ENCODE measurements around the gene KCTD14. TPM values are rescaled to one million over a fixed set of nuclear protein-coding genes. Genes with fewer than 3 reads are reported as not detected.

The KCTD14 gene
- total and polyA plus RNA-seq, 4 donors, result 0.70 to 7.3 (median 6.7) TPM

GRCh38 chr11:78034623-78035022 is 11.5 kb upstream of the KCTD14 start:
- Histone ChIP-seq H3K9me3 (ENCODE audit: control insufficient read depth in 4 of 4, low read length in 3 of 4) (no peaks in the 10 kb centered on the region), H3K4me1 (ENCODE audit: control insufficient read depth in 4 of 4, insufficient read depth in 4 of 4, low read length in 3 of 4) (peaks cover 10 to 41% (median 29%) of the 10 kb centered on the region in 4 donors)
- 82% methylated on average over 10 of the region's 10 CpGs for WGBS

DNA sequence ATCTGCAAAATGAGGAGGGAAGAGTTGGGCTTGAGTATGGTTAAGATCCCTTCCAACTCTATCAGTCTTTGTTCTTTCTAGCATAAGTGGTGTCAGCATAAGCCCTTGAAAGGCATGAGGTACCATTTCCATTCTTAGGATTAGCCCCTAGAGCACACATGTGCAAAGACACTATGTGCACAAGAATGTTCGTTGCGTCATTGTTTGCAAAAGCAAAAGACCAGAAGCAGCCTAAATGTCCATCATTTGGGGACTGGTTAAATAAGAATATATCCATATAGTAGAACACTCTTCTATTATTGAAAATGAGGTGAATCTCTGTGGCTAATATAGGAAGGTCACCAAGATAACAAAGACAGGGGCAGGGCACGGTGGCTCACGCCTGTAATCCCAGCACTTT is 10.0 kb upstream of the KCTD14 start:
- Histone ChIP-seq H3K27ac (ENCODE audit: low read depth in 1 of 2, low read length in 2 of 2) (no peak overlapping the region), H3K27me3 (ENCODE audit: control insufficient read depth in 4 of 4, insufficient read depth in 4 of 4, low read length in 3 of 4) (no peaks in the 10 kb centered on the region), H3K9me3 (ENCODE audit: control insufficient read depth in 4 of 4, low read length in 3 of 4) (no peaks in the 10 kb centered on the region), H3K4me1 (ENCODE audit: control insufficient read depth in 4 of 4, insufficient read depth in 4 of 4, low read length in 3 of 4) (peaks cover 3 to 29% (median 17%) of the 10 kb centered on the region in 4 donors), H3K9ac (ENCODE audit: low read depth in 1 of 2, low read length in 2 of 2) (no peak overlapping the region), H3K4me3 (ENCODE audit: low read depth in 1 of 3, low read length in 3 of 3) (no peak overlapping the region), H3K36me3 (ENCODE audit: control insufficient read depth in 4 of 4, insufficient read depth in 3 of 4, low read depth in 1 of 4, low read length in 3 of 4) (no peaks in the 10 kb centered on the region)
- no peak for DNase-seq (ENCODE audit: low spot score)
- 53% methylated on average over 4 of the region's 4 CpGs for WGBS
- TF ChIP-seq NR2F2 (IDR thresholded peaks at IDR 0.05) (no peak), TAF1 (conservative IDR thresholded peaks at IDR 0.05) (no peak), RAD21 (IDR thresholded peaks at IDR 0.05) (no peak), RXRA (IDR thresholded peaks at IDR 0.05) (no peak), JUND (IDR thresholded peaks at IDR 0.05) (no peak), ZBTB33 (IDR thresholded peaks at IDR 0.05) (no peak), ATF3 (IDR thresholded peaks at IDR 0.05) (no peak), FOXA1 (IDR thresholded peaks at IDR 0.05) (no peak), FOXA2 (IDR thresholded peaks at IDR 0.05) (no peak), YY1 (IDR thresholded peaks at IDR 0.05) (no peak), HNF4A (conservative IDR thresholded peaks at IDR 0.05) (no peak), GABPA (IDR thresholded peaks at IDR 0.05 in 1 of 2, conservative IDR thresholded peaks at IDR 0.05 in 1 of 2) (no peak), SP1 (IDR thresholded peaks at IDR 0.05) (no peak)
- TF ChIP-seq, protein P1, sequence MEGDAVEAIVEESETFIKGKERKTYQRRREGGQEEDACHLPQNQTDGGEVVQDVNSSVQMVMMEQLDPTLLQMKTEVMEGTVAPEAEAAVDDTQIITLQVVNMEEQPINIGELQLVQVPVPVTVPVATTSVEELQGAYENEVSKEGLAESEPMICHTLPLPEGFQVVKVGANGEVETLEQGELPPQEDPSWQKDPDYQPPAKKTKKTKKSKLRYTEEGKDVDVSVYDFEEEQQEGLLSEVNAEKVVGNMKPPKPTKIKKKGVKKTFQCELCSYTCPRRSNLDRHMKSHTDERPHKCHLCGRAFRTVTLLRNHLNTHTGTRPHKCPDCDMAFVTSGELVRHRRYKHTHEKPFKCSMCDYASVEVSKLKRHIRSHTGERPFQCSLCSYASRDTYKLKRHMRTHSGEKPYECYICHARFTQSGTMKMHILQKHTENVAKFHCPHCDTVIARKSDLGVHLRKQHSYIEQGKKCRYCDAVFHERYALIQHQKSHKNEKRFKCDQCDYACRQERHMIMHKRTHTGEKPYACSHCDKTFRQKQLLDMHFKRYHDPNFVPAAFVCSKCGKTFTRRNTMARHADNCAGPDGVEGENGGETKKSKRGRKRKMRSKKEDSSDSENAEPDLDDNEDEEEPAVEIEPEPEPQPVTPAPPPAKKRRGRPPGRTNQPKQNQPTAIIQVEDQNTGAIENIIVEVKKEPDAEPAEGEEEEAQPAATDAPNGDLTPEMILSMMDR (IDR thresholded peaks at IDR 0.05; ENCODE audit: low read depth, low read length, missing input control), result no peak

More at GRCh38 chr11:78034623-78035022, 11.5 kb upstream of the KCTD14 start:
- no peak for DNase-seq (ENCODE audit: low spot score)
- H3K4me3 ChIP-seq (ENCODE audit: low read depth in 1 of 3, low read length in 3 of 3), result no peak overlapping the region
- TF ChIP-seq HNF4G (IDR thresholded peaks at IDR 0.05) (no peak), TAF1 (conservative IDR thresholded peaks at IDR 0.05) (no peak), ZBTB33 (IDR thresholded peaks at IDR 0.05) (no peak), ATF3 (IDR thresholded peaks at IDR 0.05) (no peak), YY1 (IDR thresholded peaks at IDR 0.05) (no peak), FOXA2 (IDR thresholded peaks at IDR 0.05) (no peak)
- TF ChIP-seq, protein P1 (IDR thresholded peaks at IDR 0.05; ENCODE audit: low read depth, low read length, missing input control), result no peak
- TF ChIP-seq, protein P2, sequence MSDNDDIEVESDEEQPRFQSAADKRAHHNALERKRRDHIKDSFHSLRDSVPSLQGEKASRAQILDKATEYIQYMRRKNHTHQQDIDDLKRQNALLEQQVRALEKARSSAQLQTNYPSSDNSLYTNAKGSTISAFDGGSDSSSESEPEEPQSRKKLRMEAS (IDR thresholded peaks at IDR 0.05), result no peak
- H3K9ac ChIP-seq (ENCODE audit: low read depth in 1 of 2, low read length in 2 of 2), result no peak overlapping the region
- no peak overlapping the region for H3K27ac ChIP-seq (ENCODE audit: low read depth in 1 of 2, low read length in 2 of 2)
- no peaks in the 10 kb centered on the region for H3K27me3 ChIP-seq (ENCODE audit: control insufficient read depth in 4 of 4, insufficient read depth in 4 of 4, low read length in 3 of 4)
- no peaks in the 10 kb centered on the region for H3K36me3 ChIP-seq (ENCODE audit: control insufficient read depth in 4 of 4, insufficient read depth in 3 of 4, low read depth in 1 of 4, low read length in 3 of 4)

All from liver (tissue), 9 donors.